Transverse colon (tissue), 4 donors: Measurements from ENCODE around the gene PDE7B.

ENCODE experiments used
- EP300 ChIP-seq: sonication (generic); formaldehyde crosslinking; IDR thresholded peaks from one replicate; pipeline ENCODE4 v1.6.1; 2017; ENCODE audit warnings: antibody characterized with exemption, low read depth
- POLR2AphosphoS5 ChIP-seq, 3 donors: sonication (generic); formaldehyde crosslinking; IDR thresholded peaks; one replicate each; pipeline ENCODE4 v1.6.1; 2016; ENCODE audit warnings: antibody characterized with exemption in 3 of 3
- TF ChIP-seq, protein P1 (sequence below), 5 experiments: fragments of 200-600 bp in 3 of 5; fragments of 450-650 bp in 2 of 5; sonication (generic) in 3 of 5; IDR thresholded peaks; 1 replicate in 2 of 5; 2 replicates in 3 of 5; pipeline ENCODE4 v1.5.1; 2016 to 2017; ENCODE audit warnings: antibody characterized with exemption in 5 of 5, inconsistent platforms in 3 of 5, mild to moderate bottlenecking in 2 of 5, moderate library complexity in 1 of 5

DNA sequence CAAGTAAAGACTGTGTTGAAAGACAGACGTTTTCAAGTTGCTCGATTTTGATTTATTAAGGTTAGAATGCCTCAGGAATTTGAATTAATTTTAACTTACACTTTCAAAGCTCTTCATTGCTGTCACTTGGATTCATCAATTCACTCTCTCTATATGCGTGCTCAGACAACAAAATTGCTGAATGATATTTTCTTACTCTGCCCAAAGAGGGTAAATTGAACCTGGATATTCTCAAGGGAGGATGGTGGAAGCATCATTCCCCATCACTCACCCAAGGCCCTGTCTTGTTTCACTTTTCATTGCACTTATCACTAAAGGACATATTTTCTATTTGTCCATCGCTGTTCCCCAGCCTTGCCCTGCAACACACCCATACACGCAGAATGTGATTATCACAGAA is 102.3 kb downstream of the PDE7B start:
- TF ChIP-seq, protein P1, sequence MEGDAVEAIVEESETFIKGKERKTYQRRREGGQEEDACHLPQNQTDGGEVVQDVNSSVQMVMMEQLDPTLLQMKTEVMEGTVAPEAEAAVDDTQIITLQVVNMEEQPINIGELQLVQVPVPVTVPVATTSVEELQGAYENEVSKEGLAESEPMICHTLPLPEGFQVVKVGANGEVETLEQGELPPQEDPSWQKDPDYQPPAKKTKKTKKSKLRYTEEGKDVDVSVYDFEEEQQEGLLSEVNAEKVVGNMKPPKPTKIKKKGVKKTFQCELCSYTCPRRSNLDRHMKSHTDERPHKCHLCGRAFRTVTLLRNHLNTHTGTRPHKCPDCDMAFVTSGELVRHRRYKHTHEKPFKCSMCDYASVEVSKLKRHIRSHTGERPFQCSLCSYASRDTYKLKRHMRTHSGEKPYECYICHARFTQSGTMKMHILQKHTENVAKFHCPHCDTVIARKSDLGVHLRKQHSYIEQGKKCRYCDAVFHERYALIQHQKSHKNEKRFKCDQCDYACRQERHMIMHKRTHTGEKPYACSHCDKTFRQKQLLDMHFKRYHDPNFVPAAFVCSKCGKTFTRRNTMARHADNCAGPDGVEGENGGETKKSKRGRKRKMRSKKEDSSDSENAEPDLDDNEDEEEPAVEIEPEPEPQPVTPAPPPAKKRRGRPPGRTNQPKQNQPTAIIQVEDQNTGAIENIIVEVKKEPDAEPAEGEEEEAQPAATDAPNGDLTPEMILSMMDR (IDR thresholded peaks at IDR 0.05): no peak
- no peak for TF ChIP-seq EP300
- TF ChIP-seq POLR2AphosphoS5 (IDR thresholded peaks at IDR 0.05): no peak
